ENCODE data around the gene SELL. TPM values are rescaled to one million over a fixed set of nuclear protein-coding genes. Genes with fewer than 3 reads are reported as not detected.
"Not testable (repeated sequence)": the region's sequence is repeated elsewhere in the genome, so short reads cannot be mapped to it uniquely, and the experiment has no call there.

SELL gene
- total RNA-seq, 3 donors from 2014 or later: 1.9 to 2.3 (median 2.0) TPM

GRCh38 chr1:169680377-169681019 is 30.9 kb downstream of the SELL start:
- Histone ChIP-seq H3K27me3 (no peaks in the 10 kb centered on the region), H3K4me3 (no peak overlapping the region), H3K9me3 (no peaks in the 10 kb centered on the region), H3K27ac (peak overlapping the region in 1 of 2 donors; percentile 12), H3K36me3 (no peaks in the 10 kb centered on the region), H3K4me1 (no peaks in the 10 kb centered on the region)
- intact Hi-C loops (cut with DNase I; ENCODE audit: low total_unique reads): no loop called here
- TF ChIP-seq, protein P1, sequence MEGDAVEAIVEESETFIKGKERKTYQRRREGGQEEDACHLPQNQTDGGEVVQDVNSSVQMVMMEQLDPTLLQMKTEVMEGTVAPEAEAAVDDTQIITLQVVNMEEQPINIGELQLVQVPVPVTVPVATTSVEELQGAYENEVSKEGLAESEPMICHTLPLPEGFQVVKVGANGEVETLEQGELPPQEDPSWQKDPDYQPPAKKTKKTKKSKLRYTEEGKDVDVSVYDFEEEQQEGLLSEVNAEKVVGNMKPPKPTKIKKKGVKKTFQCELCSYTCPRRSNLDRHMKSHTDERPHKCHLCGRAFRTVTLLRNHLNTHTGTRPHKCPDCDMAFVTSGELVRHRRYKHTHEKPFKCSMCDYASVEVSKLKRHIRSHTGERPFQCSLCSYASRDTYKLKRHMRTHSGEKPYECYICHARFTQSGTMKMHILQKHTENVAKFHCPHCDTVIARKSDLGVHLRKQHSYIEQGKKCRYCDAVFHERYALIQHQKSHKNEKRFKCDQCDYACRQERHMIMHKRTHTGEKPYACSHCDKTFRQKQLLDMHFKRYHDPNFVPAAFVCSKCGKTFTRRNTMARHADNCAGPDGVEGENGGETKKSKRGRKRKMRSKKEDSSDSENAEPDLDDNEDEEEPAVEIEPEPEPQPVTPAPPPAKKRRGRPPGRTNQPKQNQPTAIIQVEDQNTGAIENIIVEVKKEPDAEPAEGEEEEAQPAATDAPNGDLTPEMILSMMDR (IDR thresholded peaks at IDR 0.05): no peak
- no peak for TF ChIP-seq POLR2A (IDR thresholded peaks at IDR 0.05)
- TF ChIP-seq POLR2AphosphoS5 (IDR thresholded peaks at IDR 0.05): no peak
- DNase-seq (ENCODE audit: low spot score in 2 of 2): no peak

GRCh38 chr1:169679692-169680091 is 31.7 kb downstream of the SELL start:
- no peaks in the 10 kb centered on the region for H3K36me3 ChIP-seq
- intact Hi-C loops (cut with DNase I; ENCODE audit: low total_unique reads): no loop called here
- H3K9me3 ChIP-seq: no peaks in the 10 kb centered on the region
- TF ChIP-seq, protein P1 (IDR thresholded peaks at IDR 0.05): no peak
- TF ChIP-seq POLR2A (IDR thresholded peaks at IDR 0.05): no peak
- no peak for TF ChIP-seq POLR2AphosphoS5 (IDR thresholded peaks at IDR 0.05)
- DNase-seq (ENCODE audit: low spot score in 2 of 2): no peak
- H3K4me3 ChIP-seq: no peak overlapping the region
- H3K27me3 ChIP-seq: no peaks in the 10 kb centered on the region
- no peaks in the 10 kb centered on the region for H3K4me1 ChIP-seq
- H3K27ac ChIP-seq: no peak overlapping the region

- TF ChIP-seq POLR2A (IDR thresholded peaks at IDR 0.05): no peak
- TF ChIP-seq, protein P1 (IDR thresholded peaks at IDR 0.05): no peak
- no peak for TF ChIP-seq POLR2AphosphoS5 (IDR thresholded peaks at IDR 0.05)
- Histone ChIP-seq H3K27ac (no peak overlapping the region), H3K4me1 (no peaks in the 10 kb centered on the region), H3K4me3 (no peak overlapping the region), H3K27me3 (no peaks in the 10 kb centered on the region), H3K36me3 (no peaks in the 10 kb centered on the region), H3K9me3 (peaks cover 0 to 5% of the 10 kb centered on the region in 2 donors)
- DNase-seq (ENCODE audit: low spot score in 2 of 2): no peak
- intact Hi-C loops (cut with DNase I; ENCODE audit: low total_unique reads): no loop called here
Observed at GRCh38 chr1:169676001-169676400, 35.4 kb downstream of the SELL start.

GRCh38 chr1:169670836-169671235 is 40.6 kb downstream of the SELL start:
- H3K27ac ChIP-seq: no peak overlapping the region
- peaks cover 0 to 5% of the 10 kb centered on the region in 2 donors for H3K9me3 ChIP-seq
- no peak overlapping the region for H3K4me3 ChIP-seq
- no peaks in the 10 kb centered on the region for H3K27me3 ChIP-seq
- DNase-seq (ENCODE audit: low spot score in 2 of 2): no peak
- no peak for TF ChIP-seq POLR2AphosphoS5 (IDR thresholded peaks at IDR 0.05)
- H3K36me3 ChIP-seq: no peaks in the 10 kb centered on the region
- no peaks in the 10 kb centered on the region for H3K4me1 ChIP-seq
- intact Hi-C loops (cut with DNase I; ENCODE audit: low total_unique reads): no loop called here

DNA sequence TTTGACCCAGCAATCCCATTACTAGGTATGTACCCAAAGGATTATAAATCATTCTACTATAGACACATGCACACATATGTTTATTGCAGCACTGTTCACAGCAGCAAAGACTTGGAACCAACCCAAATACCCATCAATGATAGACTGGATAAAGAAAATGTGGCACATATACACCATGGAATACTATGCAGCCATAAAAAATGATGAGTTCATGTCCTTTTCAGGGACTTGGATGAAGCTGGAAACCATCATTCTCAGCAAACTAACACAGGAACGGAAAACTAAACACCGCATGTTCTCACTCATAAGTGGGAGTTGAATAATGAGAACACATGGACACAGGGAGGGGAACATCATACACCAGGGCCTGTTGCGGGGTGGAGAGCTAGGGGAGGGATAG is 41.2 kb downstream of the SELL start:
- DNase-seq (ENCODE audit: low spot score in 2 of 2); intact Hi-C loops (cut with DNase I; ENCODE audit: low total_unique reads); H3K4me1 ChIP-seq; H3K27me3 ChIP-seq; H3K4me3 ChIP-seq; H3K36me3 ChIP-seq; H3K9me3 ChIP-seq; H3K27ac ChIP-seq: not testable (repeated sequence)

GRCh38 chr1:169667699-169668596 is 43.5 kb downstream of the SELL start:
- H3K36me3 ChIP-seq; H3K27ac ChIP-seq; H3K27me3 ChIP-seq; DNase-seq (ENCODE audit: low spot score in 2 of 2); H3K9me3 ChIP-seq; H3K4me3 ChIP-seq; H3K4me1 ChIP-seq; intact Hi-C loops (cut with DNase I; ENCODE audit: low total_unique reads): not testable (repeated sequence)

DNA sequence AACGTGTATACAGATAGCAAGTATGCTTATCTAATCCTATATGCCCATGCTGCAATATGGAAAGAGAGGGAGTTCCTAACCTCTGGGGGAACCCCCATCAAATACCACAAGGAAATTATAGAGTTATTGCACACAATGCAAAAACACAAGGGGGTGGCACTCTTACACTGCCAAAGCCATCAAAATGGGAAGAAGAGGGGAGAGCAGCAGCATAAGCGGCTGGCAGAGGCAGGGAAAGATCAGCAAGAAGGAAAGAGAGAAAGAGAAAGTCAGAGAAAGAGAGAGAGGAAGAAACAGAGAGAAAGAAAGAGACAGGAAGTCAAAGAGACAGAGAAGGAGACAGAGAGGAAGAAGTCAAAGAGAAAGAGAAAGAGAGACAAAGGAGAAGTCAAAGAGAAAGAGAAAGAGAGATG is 44.2 kb downstream of the SELL start:
- H3K27ac ChIP-seq; intact Hi-C loops (cut with DNase I; ENCODE audit: low total_unique reads); DNase-seq (ENCODE audit: low spot score in 2 of 2); H3K4me3 ChIP-seq; H3K27me3 ChIP-seq; H3K9me3 ChIP-seq; H3K36me3 ChIP-seq; H3K4me1 ChIP-seq: not testable (repeated sequence)

GRCh38 chr1:169662680-169663079 is 48.7 kb downstream of the SELL start:
- H3K9me3 ChIP-seq: peaks cover 0 to 10% of the 10 kb centered on the region in 2 donors
- H3K36me3 ChIP-seq; H3K27ac ChIP-seq; H3K27me3 ChIP-seq; intact Hi-C loops (cut with DNase I; ENCODE audit: low total_unique reads); DNase-seq (ENCODE audit: low spot score in 2 of 2); H3K4me1 ChIP-seq; H3K4me3 ChIP-seq: not testable (repeated sequence)

DNA sequence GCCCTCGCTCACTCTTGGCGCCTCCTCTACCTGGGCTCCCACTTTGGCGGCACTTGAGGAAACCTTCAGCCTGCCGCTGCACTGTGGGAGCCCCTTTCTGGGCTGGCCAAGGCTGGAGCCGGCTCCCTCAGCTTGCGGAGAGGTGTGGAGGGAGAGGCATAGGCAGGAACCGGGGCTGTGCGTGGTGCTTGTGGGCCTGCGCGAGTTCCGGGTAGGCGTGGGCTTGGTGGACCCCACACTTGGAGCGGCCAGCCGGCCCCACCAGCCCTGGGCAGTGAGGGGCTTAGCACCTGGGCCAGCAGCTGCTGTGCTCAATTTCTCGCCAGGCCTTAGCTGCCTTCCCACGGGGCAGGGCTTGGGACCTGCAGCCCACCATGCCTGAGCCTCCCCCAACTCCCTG is 50.4 kb downstream of the SELL start:
- H3K27ac ChIP-seq; H3K4me1 ChIP-seq; H3K36me3 ChIP-seq; intact Hi-C loops (cut with DNase I; ENCODE audit: low total_unique reads); DNase-seq (ENCODE audit: low spot score in 2 of 2); H3K4me3 ChIP-seq; H3K27me3 ChIP-seq: not testable (repeated sequence)
- peaks cover 0 to 10% of the 10 kb centered on the region in 2 donors for H3K9me3 ChIP-seq

- H3K27ac ChIP-seq; H3K27me3 ChIP-seq; DNase-seq (ENCODE audit: low spot score in 2 of 2); H3K4me1 ChIP-seq; intact Hi-C loops (cut with DNase I; ENCODE audit: low total_unique reads); H3K36me3 ChIP-seq; H3K4me3 ChIP-seq: not testable (repeated sequence)
- H3K9me3 ChIP-seq: peaks cover 0 to 10% of the 10 kb centered on the region in 2 donors
Observed at GRCh38 chr1:169658777-169659176, 52.6 kb downstream of the SELL start.

All from breast epithelium (tissue), 4 donors.